Peyer's patch (tissue), 4 donors: Measurements from ENCODE around the gene ZNF219.

Experiments used
- POLR2A ChIP-seq, 2 donors: fragments of 450-650 bp; IDR thresholded peaks; one replicate each; pipeline ENCODE4 v1.5.1; 2017; ENCODE audit warnings: antibody characterized with exemption in 2 of 2, mild to moderate bottlenecking in 2 of 2, moderate library complexity in 2 of 2
- TF ChIP-seq, protein P1 (sequence below), 6 experiments: fragments of 450-650 bp in 4 of 6; fragments of 200-600 bp in 2 of 6; sonication (generic) in 1 of 6; IDR thresholded peaks; one replicate each; pipeline ENCODE4 v1.5.1; 2017 to 2019; ENCODE audit warnings: antibody characterized with exemption in 6 of 6, mild to moderate bottlenecking in 3 of 6, moderate library complexity in 1 of 6

DNA sequence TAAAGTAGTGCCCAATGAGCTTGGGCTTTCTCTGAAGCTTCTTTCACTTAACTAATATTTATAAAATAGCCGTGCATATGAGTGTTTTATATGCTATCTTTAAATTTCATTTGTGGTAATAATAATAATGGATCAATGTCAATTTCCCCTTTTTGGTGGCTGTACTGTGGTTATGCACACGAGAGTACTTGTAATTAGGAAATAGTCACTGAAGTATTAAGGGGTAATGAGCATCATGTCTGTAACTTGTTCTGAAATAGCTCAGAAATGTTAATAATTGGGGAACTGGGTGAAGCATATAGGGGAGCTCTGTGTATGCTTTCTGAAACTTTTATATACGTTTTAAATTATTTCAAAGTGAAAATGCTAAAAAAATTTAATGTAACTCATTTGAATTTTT, 47.9 kb downstream of the ZNF219 start:
- no peak for TF ChIP-seq POLR2A (IDR thresholded peaks at IDR 0.05)
- TF ChIP-seq, protein P1, sequence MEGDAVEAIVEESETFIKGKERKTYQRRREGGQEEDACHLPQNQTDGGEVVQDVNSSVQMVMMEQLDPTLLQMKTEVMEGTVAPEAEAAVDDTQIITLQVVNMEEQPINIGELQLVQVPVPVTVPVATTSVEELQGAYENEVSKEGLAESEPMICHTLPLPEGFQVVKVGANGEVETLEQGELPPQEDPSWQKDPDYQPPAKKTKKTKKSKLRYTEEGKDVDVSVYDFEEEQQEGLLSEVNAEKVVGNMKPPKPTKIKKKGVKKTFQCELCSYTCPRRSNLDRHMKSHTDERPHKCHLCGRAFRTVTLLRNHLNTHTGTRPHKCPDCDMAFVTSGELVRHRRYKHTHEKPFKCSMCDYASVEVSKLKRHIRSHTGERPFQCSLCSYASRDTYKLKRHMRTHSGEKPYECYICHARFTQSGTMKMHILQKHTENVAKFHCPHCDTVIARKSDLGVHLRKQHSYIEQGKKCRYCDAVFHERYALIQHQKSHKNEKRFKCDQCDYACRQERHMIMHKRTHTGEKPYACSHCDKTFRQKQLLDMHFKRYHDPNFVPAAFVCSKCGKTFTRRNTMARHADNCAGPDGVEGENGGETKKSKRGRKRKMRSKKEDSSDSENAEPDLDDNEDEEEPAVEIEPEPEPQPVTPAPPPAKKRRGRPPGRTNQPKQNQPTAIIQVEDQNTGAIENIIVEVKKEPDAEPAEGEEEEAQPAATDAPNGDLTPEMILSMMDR (IDR thresholded peaks at IDR 0.05), result no peak
